Prostate gland (tissue), 2 donors: ENCODE results near the gene RPL19.

Experiments used
- CTCF ChIP-seq, 4 experiments: fragments of 200-600 bp in 2 of 4; fragments of 450-650 bp in 2 of 4; sonication (generic) in 2 of 4; IDR thresholded peaks; 1 replicate in 3 of 4; 2 replicates in 1 of 4; pipeline ENCODE4 v1.5.1; 2016 to 2019; ENCODE audit warnings: antibody characterized with exemption in 4 of 4, mild to moderate bottlenecking in 2 of 4, moderate library complexity in 2 of 4
- POLR2A ChIP-seq: fragments of 450-650 bp; IDR thresholded peaks from one replicate; pipeline ENCODE4 v1.6.1; 2016; ENCODE audit warnings: antibody characterized with exemption, mild to moderate bottlenecking
- POLR2AphosphoS5 ChIP-seq: sonication (generic); formaldehyde crosslinking; IDR thresholded peaks from one replicate; pipeline ENCODE4 v1.6.1; 2017; ENCODE audit warnings: antibody characterized with exemption

- TF ChIP-seq POLR2A (no peak), CTCF (IDR thresholded peaks at IDR 0.05) (no peak), POLR2AphosphoS5 (no peak)
Measured at GRCh38 chr17:39204245-39204644, 4.2 kb downstream of the RPL19 start.
